ENCODE data around the gene ZNF292. TPM values are rescaled to one million over a fixed set of nuclear protein-coding genes. Genes with fewer than 3 reads are reported as not detected.
"Not testable (repeated sequence)": the region's sequence is repeated elsewhere in the genome, so short reads cannot be mapped to it uniquely, and the experiment has no call there.

The ZNF292 gene
- total and polyA plus RNA-seq, 2 donors (not counting 3 experiments of a cell fraction or from before 2014, with no cell fraction given): 3.5 to 24.9 TPM

DNA sequence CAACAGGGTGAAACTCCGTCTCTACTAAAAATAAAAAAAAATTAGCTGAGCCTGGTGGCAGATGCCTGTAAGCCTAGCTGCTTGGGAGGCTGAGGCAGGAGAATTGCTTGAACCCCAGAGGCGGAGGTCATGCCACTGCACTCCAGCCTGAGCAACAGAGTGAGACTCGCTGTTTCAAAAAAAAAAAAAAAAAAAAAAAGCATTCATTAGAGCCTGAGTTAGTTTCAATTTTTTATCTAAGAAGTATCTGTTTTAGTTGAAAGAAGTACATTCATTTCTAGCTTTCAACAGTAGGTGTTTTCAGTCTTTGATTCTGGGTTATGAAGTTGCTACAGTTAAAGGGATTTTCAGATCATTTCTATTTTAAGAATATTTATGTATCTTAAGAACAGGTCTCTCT is 42.2 kb downstream of the ZNF292 start:
- Histone ChIP-seq H3K9me3 (replicated peaks; ENCODE audit: control insufficient read depth, insufficient read depth, low read length) (no peaks in the 10 kb centered on the region), H3K9ac (replicated peaks; ENCODE audit: extremely low read depth, insufficient read depth, low read length) (no peak overlapping the region), H3K27me3 (ENCODE audit: control insufficient read depth in 2 of 2, insufficient read depth in 2 of 2, low read length in 2 of 2) (no peaks in the 10 kb centered on the region), H3K36me3 (ENCODE audit: control insufficient read depth in 2 of 2, extremely low read depth in 1 of 2, insufficient read depth in 2 of 2, low read length in 2 of 2) (no peaks in the 10 kb centered on the region), H3K4me1 (ENCODE audit: control insufficient read depth, extremely low read depth, insufficient read depth, low read length) (no peaks in the 10 kb centered on the region), H3K4me3 (replicated peaks in 1 of 3; ENCODE audit: insufficient read depth in 1 of 3, low read depth in 1 of 3, low read length in 3 of 3) (no peak overlapping the region), H4K20me1 (replicated peaks; ENCODE audit: control insufficient read depth, extremely low read depth, insufficient read depth, low read length) (peaks cover 12% of the 10 kb centered on the region), H3K27ac (ENCODE audit: insufficient read depth, low read depth, low read length) (no peak overlapping the region), H3K4me2 (ENCODE audit: insufficient read depth, low read length) (no peak overlapping the region), H2AFZ (ENCODE audit: low read depth, low read length) (no peak overlapping the region), H3K79me2 (ENCODE audit: control insufficient read depth, insufficient read depth, low read length) (peaks cover 43% of the 10 kb centered on the region), H3K9me1 (replicated peaks; ENCODE audit: control insufficient read depth, extremely low read depth, insufficient read depth, low read length) (no peaks in the 10 kb centered on the region)
- no peak for FAIRE-seq
- ChIA-PET POLR2A (interaction anchor here (0.7 kb wide), 1 partner anchor 22 kb away, joined by 10 read pairs; no protein-coding TSS in a partner anchor), CTCF (no interaction called here)
- dilution Hi-C loops (cut with MboI; ENCODE audit: extremely low pct_ligation_motif_present, low sequenced_read_pairs): no loop called here
- no peak for TF ChIP-seq FOS (IDR thresholded peaks at IDR 0.05; ENCODE audit: borderline replicate concordance, insufficient read depth, low read length)
- TF ChIP-seq MAX (IDR thresholded peaks at IDR 0.05; ENCODE audit: insufficient read depth, insufficient read length): no peak
- TF ChIP-seq MYC (IDR thresholded peaks at IDR 0.05; ENCODE audit: low read depth, low read length): no peak
- TF ChIP-seq JUN (IDR thresholded peaks at IDR 0.05; ENCODE audit: borderline replicate concordance, insufficient read depth, insufficient read length, low read depth): no peak
- TF ChIP-seq CTCF (IDR thresholded peaks at IDR 0.05; ENCODE audit: extremely low read depth in 1 of 2, insufficient read depth in 1 of 2, low read depth in 1 of 2, low read length in 2 of 2): no peak
- TF ChIP-seq GATA2 (IDR thresholded peaks at IDR 0.05; ENCODE audit: insufficient read depth, insufficient read length, low read depth, low read length): no peak
- no peak for TF ChIP-seq EZH2 (IDR thresholded peaks at IDR 0.05; ENCODE audit: borderline replicate concordance, low read depth, low read length, severe bottlenecking)
- BruUV-seq (replicated peaks): no TSS peak
- intact Hi-C loops (cut with micrococcal nuclease): no loop called here
- no peak for DNase-seq (ENCODE audit: low read depth, low spot score)

GRCh38 chr6:87198022-87198810 is 42.9 kb downstream of the ZNF292 start:
- Histone ChIP-seq H3K79me2 (ENCODE audit: control insufficient read depth, insufficient read depth, low read length) (peaks cover 43% of the 10 kb centered on the region), H4K20me1 (replicated peaks; ENCODE audit: control insufficient read depth, extremely low read depth, insufficient read depth, low read length) (peaks cover 12% of the 10 kb centered on the region)
- H3K27me3 ChIP-seq (ENCODE audit: control insufficient read depth in 2 of 2, insufficient read depth in 2 of 2, low read length in 2 of 2); H3K9me3 ChIP-seq (replicated peaks; ENCODE audit: control insufficient read depth, insufficient read depth, low read length); BruUV-seq (replicated peaks); CTCF ChIA-PET; H3K9ac ChIP-seq (replicated peaks; ENCODE audit: extremely low read depth, insufficient read depth, low read length); dilution Hi-C loops (cut with MboI; ENCODE audit: extremely low pct_ligation_motif_present, low sequenced_read_pairs); FAIRE-seq; H3K27ac ChIP-seq (ENCODE audit: insufficient read depth, low read depth, low read length); intact Hi-C loops (cut with micrococcal nuclease); H3K4me1 ChIP-seq (ENCODE audit: control insufficient read depth, extremely low read depth, insufficient read depth, low read length); H3K4me3 ChIP-seq (replicated peaks in 1 of 3; ENCODE audit: insufficient read depth in 1 of 3, low read depth in 1 of 3, low read length in 3 of 3); DNase-seq (ENCODE audit: low read depth, low spot score); H3K4me2 ChIP-seq (ENCODE audit: insufficient read depth, low read length); H3K9me1 ChIP-seq (replicated peaks; ENCODE audit: control insufficient read depth, extremely low read depth, insufficient read depth, low read length); H2AFZ ChIP-seq (ENCODE audit: low read depth, low read length); H3K36me3 ChIP-seq (ENCODE audit: control insufficient read depth in 2 of 2, extremely low read depth in 1 of 2, insufficient read depth in 2 of 2, low read length in 2 of 2): not testable (repeated sequence)
- POLR2A ChIA-PET: interaction anchor here (0.7 kb wide), 1 partner anchor 22 kb away, joined by 10 read pairs; no protein-coding TSS in a partner anchor
